GM21515 (cell line): ENCODE measurements around the gene TTLL11.
"Not testable (repeated sequence)": the region's sequence is repeated elsewhere in the genome, so short reads cannot be mapped to it uniquely, and the experiment has no call there.

ENCODE experiments used
- ATAC-seq: cut with Tn5 transposase; IDR thresholded peaks from one replicate; pipeline ENCODE4 v1.9.1; 2021; ENCODE audit not compliant: unreplicated experiment

Gene TTLL11

DNA sequence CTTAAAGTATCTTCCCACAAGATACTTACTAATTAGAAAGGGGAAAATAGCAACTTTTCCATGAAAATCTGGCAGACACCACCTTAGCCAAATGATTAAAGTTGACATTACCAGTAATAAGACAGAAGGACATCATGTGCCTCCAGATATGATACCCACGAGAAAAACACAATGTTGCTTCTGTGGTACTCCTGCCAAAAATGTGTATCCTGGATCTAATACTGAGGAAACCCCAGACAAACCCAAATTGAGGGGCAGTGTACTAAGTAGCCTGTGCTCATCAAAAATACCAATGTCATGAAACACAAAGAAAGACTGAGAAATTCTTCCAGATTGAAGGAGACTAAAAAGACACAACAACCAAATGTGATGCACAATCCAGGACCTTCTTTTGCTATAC, 85.3 kb downstream of the TTLL11 start:
- no peak for ATAC-seq

DNA sequence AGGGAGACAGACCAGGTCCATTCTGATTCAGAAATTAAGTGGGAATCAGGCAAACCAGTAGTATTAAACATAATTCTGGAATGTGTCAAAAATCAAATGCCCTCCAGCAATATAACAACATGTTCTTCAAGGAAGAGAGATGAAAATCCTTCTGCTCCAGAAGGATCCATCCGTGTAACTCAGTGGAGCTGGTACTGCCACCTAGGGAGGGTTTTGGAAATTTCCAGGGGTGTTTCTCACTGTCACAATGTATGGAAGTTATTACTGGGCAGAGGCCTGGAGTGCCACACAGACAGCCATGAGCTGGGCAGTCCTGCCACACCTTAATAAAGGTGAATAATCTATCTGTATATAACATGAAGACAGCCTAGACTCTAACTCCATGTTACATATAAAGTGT, 87.5 kb downstream of the TTLL11 start:
- no peak for ATAC-seq

DNA sequence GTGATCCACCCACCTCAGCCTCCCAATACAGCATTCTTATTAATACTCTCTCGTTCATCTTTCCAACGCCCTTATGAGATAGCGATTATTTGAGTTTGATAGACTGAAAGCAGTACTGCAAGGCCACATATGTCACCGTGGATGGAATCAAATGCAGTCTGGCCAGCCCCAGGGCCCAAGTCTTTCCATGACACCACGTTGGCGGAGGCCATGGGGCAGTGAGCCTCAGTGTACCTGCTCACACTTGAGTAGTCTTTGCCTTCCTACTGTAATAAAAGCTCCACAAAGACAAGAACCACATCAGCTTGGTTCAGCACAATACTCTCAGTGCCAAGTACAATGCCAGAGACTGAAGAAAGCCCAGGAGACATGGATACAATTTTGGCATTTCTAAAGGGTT, 88.5 kb downstream of the TTLL11 start:
- no peak for ATAC-seq

DNA sequence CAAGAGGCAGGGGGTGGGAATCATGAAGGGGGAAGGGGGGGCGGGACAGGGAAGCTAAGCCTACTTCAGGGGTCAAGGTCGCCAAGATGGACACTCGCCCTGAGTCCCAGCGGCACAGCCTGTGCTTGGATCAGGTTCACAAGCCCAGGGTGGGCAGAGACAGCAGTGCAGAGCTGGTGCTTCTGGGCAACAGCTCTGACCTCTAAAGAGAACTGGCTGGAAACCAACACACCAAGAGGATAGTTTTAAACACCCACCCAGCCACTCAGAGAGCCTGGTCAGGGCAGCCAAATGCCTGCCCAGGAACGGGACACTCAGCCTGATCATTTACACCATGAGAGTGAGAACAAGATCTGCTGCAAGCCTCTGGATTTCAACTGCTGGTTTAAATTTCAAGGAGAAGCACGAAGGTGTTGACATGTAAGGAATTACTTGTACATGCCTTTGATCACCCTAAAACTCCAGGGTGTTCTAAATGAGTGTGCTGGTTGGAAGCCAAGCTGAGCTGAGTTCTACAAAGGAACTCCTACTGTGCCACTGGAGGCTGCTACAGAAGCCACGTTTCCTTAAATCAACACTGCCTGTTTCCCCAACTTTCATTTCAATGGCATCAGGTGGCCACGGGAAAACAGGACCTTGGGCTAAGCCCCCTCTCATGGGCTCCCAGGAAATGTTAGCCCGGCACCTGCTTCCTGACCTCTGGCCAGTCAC, 91.5 kb downstream of the TTLL11 start:
- ATAC-seq, result no peak

DNA sequence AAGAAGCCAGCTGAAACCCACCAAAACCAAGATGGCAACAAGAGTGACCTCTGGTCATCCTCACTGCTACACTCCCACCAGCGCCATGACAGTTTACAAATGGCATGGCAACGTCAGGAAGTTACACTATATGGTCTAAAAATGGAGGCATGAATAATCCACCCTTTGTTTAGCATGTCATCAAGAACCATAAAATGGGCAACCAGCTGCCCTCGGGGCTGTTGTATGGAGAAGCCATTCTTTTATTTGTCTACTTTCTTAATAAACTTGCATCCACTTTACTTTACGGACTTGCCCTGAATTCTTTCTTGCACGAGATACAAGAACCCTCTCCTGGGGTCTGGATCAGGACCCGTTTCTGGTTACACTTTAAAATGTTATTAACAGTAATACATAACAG, 92.6 kb downstream of the TTLL11 start:
- ATAC-seq, result not testable (repeated sequence)

DNA sequence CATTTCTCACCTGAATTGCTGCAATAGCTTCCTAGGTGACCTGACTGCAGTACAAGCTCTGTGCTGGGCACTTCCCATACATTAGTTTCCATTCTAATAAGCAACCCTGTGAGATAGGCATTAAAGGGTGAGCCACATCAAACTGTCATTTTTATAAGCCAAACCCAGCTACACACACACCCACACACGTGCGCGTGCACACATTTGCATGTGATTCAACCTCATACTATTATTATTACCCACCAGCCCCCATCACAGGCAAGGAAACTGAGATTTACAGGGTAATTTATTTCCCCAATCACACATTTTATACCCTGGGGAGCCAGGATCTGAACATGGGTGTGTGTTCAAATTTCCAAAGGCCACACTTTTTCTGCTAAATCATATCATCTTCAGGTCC, 93.6 kb downstream of the TTLL11 start:
- ATAC-seq, result no peak

DNA sequence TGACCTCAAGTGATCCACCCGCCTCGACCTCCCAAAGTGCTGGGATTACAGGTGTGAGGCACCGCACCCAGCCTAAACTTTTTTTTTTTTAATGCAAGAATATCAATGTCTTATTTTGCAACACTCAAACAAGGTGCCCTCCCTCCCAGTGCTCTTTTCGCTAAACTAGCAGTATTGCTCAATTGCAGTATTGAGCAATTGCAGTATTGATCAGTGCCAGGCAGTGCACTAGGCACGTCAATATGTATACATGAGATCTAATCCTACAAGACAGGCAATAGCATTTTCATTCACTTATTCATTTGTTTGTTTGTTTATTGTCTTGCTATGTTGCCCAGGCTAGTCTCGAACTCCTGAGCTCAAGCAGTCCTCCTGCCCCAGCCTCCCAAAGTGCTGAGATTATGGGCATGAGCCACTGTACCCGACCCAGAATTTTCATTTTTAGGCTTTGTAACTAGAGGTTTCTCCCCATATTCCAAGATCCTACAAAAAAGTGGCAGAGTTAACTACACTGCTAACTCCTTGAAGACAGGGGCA, 94.5 kb downstream of the TTLL11 start:
- no peak for ATAC-seq

DNA sequence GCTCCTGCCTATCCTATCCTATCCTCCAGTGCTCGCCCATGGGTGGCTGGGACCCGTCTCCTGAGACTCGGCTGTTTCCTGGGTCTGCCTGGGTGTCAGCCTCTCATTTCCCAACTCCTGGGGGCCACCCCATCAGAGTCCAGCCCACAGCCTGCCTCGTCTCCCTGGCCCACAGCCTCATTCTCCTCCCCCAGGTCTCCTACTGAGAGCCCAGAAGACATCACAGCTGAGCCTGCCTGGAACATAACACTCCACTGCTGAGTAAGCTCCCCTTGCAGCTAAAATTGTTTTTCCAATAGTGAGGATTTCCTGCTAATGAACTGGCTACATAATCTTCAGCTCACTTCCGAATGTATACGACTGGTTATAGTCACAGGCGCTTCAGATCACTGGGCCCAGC, 95.3 kb downstream of the TTLL11 start:
- no peak for ATAC-seq

DNA sequence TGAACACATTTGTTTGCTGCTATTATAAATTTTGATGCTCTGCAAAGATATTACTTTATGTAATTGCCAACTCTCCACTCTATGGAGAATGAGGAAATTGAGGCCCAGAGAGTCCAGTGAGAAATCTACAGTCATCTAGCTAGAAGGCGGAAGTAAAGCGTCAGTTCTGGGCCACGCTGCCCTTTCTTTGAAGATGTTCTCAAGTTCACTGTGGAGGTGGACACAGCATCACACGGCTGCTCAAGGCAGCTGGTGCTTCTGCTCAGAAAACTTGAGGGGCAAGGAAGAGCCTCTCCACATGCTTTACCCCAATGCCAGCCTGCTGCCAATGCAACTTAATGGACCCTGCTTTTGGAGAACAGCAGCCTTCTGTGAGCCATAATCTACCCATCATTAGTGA, 96.3 kb downstream of the TTLL11 start:
- no peak for ATAC-seq

DNA sequence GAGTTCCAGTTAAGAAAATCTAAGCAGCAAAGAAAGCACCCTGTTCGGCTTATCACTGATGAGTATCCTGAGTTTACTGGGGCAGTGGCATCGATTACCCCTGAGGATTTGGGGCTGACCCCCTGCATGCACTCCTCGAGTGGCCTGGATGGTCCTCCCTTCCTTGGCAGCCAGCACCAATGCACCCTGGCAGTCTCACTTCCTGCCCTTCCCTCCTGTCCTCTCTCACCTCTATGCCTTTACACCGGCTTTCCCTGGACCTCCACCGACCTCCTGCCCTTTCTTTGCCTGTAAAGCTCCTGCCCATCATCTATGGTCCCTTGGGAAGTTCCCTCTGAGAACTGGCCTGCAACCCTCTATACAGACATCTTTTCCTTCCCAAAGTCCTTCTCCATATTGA, 97.1 kb downstream of the TTLL11 start:
- ATAC-seq, result no peak

DNA sequence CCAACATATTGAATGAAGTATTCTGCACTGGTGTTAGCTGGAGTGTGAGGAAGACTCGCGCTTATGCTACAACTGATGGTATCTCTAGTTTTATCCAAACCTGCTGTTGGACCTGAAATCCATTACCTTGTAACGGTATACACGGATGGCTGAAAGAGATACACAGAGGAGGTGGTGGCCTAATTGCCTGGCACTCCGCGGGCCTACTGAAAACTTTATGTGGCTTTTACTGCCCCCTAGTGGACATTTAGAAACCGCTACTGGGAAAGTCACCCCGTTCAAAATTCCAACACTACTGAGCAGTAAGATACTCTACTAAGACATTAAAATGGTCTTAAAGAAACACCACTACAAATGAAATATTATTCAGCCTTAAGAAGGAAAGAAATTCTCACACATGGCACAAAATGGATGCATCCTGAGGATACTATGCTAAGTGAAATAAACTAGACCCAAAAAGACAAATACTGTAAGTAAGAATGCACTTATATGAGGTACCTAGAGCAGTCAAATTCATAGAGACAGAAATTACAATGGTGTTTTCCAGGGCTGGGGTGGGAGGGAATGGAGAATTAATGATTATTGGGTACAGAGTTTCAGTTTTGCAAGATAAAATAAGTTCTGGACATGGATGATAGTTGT, 100.4 kb downstream of the TTLL11 start:
- ATAC-seq, result no peak

DNA sequence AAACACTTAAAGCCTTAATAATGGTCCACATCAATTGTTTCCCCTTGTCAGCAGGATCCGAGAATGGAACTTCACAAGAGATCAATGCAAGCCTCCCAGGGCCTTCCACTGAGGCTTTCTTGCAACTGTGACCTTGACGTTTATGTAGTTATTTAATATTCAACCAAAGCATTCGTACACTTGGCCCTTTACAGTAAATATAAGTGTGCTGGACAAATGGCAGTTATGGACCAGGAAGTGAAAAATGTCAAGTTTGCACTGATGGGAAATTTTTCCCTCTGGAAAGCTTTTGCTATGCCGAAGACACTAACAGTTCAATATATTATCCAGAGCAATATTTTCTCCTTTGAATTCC, 101.8 kb downstream of the TTLL11 start:
- no peak for ATAC-seq

DNA sequence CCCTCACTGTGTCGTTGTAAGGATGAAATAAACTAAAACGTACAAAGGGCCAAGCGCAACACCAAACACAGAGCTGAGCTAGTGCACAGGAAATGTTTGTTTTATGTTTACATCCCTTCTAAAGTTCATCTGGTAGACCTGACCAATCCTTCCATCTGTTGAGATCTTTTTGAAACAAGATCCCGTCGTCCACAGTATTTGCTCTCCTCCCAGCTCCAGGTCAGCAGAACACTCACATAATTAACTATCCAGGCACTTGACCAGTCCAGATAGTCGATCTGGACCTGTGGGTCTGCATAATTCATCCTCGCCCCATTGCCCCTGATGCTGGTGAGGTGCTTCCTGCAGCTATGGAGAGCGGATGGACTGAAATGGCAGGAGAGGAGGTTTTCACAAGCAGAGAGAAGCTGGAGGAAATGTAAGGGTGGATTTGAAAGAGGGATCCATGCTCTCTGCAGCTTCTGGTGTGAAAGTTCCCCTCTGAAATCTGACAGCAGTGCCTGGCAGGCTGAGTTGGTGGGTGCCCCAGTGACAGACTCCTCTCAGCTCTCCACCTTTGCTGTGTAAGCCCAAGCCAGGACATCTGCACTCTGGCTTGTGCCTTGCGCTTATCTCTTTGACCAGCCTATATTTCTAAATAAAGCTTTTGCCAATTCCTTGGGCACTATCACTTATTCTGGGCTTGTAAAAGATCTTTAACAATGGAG, 102.4 kb downstream of the TTLL11 start:
- no peak for ATAC-seq

DNA sequence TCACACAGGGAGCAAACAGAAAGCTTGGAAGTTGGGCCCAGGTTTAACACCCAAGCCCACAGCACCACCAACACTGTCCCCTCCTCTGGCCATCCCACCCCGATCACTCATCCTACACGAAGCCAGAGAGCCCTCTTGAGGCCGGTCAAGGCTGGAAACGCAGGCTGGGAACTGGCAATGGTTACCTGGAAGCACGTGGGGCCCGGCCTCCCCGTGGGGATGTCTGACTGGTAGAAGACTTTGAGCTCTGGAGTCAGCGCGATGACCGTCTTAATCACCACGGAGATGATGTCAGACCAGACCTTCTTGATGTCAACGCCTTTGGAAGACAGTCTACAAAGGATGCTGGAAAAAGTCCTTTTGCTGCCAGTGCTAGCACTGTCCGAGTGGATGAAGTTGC, 104.1 kb downstream of the TTLL11 start:
- ATAC-seq, result no peak

DNA sequence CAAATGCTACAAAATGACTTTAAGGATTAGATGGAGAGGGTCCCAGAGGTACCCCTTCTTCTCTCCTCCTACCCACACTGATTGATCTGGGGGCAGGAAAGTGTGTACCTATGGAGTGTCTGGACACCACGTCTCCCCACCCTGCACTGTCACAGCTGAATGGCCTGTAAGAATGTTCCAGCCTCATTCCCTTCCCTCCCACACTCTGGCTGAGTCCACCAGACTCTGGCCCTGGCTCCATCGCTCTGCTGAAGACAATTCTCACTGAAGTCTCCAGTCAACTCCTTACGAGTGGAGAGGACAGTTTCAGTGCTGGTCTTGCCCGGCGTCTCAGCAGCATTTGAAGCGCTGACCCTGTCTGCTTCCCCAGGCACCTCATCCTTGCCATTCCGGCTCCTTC, 105.8 kb downstream of the TTLL11 start:
- no peak for ATAC-seq

DNA sequence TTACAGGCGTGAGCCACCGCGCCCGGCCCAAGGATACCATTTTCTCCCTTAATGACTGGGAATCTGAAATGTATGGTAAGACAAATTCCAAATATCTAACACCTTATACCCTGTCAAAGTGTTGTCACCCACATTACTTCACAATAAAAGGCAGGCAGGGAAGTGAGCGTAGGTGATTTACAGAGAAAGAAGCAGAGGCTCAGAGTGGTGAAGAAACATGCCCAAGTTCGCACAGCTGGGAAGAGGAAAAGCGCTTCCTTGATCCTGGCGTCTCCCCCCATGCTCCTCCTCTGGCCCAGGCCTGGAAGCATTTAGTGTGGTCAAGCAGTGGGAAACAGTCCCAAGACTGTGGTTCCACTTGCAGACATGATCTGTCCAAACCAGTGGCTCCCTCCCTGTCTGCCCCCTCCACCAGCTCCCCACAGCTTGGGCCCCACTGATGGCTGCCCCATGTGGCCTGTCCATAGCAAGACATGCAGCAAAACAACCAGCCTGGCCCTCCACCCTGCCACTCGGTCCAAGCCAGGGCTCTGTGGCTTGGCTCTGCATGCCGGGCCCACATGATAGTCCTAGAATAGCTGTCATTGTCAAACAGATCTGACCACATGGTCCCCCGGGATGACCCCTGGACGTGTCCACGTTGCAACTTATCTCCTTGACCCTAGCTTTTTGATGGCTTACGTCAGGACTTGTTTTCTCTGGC, 107.2 kb downstream of the TTLL11 start:
- ATAC-seq, result no peak

DNA sequence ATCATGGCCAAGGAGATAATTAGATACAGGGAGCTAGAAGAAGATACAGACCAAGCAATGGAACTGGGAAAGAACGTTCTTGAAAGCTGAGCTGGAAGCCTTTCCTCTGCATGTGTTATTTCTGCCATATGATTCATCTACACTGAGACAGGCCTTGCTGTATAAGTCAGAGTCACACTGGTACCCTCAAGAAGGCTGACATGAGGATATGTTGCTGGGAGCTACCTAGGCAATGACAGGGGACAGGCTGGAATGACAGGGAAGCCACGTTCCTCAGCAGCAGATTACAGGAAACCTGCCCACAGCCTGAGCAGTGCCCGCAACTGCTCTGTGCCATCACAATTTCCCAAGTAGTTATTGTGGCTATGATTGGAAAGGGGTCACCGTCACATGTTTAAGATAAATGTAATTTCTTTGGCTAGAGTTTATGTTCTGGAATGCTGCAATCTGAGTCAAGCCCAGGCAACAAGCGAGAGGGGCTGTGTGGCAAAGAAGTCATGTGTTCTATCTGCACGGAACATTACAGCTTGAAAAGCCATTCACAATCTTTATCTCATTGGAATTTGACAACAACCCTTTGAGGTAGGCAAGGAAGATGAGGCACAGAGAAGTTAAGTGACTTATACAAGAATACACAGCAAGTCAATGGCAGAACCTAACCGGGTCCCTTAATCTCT, 108.2 kb downstream of the TTLL11 start:
- ATAC-seq, result no peak

DNA sequence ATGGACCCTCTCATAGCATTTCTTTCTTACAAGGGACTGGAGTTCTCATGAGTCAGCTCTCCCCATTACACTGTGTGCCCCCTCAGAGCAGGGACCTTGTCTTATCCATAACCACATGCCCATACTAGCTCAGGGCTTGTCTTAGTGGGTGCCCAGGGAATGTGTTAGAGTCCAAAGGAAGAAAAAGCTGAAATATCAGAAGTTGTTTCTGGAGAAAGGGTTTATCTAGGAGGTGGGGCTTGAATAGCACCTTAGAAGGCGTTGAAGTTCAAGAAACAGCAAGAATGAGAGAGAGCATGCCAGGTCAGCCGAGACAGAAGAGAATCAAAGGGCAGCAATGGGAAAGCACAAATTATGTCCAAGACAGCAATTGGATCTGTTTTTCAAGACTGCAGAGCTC, 109.4 kb downstream of the TTLL11 start:
- ATAC-seq, result no peak

DNA sequence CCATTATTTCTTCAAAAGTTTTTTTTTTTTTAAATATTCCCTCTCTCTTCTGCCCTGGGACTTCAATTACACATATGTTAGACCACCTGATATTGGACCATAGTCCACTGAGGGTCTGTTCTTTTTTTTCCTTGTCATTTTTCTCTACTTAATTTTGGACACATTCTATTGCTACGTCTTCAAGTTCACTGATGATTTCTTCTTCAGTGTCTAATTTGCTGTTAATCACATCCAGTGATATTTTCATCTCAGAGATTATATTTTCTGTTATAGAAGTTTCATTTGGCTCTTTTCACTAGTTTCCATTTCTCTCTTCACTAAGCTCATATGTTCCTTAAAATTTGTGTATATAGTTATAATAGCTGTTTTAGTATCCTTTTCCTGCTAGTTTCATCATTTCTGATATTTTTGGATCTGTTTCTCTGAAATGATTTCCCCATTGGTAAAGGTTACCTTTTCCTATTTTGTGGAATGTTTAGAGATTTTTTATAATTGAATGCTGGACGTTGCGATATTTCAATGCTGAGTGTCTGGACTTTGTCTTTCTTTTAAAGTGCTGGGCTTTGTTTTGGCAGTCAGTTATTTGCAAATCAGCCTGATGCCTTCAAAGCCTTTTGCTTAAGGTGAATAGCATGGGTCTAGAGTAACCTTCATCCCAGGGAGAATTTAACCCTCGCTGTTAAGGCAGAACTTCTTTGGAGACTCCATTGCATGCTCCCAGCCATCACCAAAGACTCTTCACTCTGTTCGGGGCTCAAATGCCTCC, 111.8 kb downstream of the TTLL11 start:
- ATAC-seq, result no peak

DNA sequence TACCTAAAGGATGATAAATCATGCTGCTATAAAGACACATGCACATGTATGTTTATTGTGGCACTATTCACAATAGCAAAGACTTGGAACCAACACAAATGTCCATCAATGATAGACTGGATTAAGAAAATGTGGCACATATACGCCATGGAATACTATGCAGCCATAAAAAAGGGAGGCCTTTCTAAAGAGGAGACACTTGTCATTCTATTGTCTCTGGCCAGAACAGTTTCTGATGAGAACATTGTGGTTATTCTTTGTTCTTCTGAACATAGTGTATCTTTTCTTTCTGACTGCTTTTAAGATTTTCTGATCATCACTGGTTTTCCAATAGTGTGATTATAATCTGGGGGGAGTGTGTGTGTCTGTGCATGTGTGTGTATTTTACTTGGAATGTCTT, 112.4 kb downstream of the TTLL11 start:
- ATAC-seq, result not testable (repeated sequence)
